ENCODE data around the gene FBH1. TPM values are rescaled to one million over a fixed set of nuclear protein-coding genes. Genes with fewer than 3 reads are reported as not detected.

FBH1 gene
- total RNA-seq, 1 donor from 2014 or later: 76.6 TPM

DNA sequence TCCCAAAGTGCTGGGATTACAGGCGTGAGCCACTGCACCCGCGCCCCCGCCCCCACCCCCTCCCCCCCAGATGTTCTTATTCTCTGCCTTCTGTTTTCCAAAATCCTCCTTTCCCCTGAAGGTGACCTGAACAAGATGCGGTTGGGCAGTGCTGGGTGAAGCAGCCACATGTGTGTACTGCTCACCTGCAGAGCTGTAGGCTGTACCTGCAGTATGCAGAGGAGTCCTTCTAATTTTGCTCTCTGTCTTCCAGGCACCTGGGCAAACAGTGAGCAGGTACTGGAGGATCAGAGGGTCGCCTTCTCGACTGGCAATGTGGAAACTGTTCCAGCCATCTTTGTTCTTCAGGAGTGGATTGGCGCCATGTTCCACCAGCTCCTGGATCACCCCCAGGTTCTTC is 2.4 kb upstream of the FBH1 start:
- Mint-ChIP-seq H3K9me3 (no peaks in the 10 kb centered on the region), H3K27me3 (ENCODE audit: low read depth) (no peaks in the 10 kb centered on the region), H3K27ac (peak overlapping the region; percentile 34), H3K4me1 (peaks cover 35% of the 10 kb centered on the region), H3K4me3 (peak overlapping the region; percentile 91), H3K36me3 (peaks cover 28% of the 10 kb centered on the region)
- DNase-seq (ENCODE audit: low spot score in 2 of 2, unreplicated experiment in 2 of 2): no peak
- TF ChIP-seq, protein P1, sequence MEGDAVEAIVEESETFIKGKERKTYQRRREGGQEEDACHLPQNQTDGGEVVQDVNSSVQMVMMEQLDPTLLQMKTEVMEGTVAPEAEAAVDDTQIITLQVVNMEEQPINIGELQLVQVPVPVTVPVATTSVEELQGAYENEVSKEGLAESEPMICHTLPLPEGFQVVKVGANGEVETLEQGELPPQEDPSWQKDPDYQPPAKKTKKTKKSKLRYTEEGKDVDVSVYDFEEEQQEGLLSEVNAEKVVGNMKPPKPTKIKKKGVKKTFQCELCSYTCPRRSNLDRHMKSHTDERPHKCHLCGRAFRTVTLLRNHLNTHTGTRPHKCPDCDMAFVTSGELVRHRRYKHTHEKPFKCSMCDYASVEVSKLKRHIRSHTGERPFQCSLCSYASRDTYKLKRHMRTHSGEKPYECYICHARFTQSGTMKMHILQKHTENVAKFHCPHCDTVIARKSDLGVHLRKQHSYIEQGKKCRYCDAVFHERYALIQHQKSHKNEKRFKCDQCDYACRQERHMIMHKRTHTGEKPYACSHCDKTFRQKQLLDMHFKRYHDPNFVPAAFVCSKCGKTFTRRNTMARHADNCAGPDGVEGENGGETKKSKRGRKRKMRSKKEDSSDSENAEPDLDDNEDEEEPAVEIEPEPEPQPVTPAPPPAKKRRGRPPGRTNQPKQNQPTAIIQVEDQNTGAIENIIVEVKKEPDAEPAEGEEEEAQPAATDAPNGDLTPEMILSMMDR (IDR thresholded peaks at IDR 0.05; ENCODE audit: unreplicated experiment): no peak

DNA sequence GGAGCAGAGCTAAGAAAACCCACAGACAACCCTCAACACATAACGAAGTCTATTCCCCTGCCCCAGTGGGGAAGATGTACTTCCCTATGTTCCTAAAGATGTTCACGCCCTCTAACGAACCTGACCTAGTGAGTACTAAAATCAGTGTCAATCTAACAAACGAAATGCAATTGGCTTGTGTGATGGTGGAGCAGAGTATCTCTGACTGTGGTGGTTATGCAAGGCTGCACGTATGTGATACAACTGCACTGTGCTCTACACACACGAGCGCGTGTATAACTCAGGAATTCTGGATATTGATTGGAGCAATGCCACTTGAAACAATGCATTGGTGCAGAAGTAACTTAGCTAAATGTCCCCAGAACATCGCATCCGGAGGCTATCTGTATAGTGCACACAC is 1.7 kb upstream of the FBH1 start:
- peaks cover 39% of the 10 kb centered on the region for H3K4me1 Mint-ChIP-seq
- DNase-seq (ENCODE audit: low spot score in 2 of 2, unreplicated experiment in 2 of 2): no peak
- H3K36me3 Mint-ChIP-seq: peaks cover 23% of the 10 kb centered on the region
- TF ChIP-seq, protein P1 (IDR thresholded peaks at IDR 0.05; ENCODE audit: unreplicated experiment): no peak
- no peaks in the 10 kb centered on the region for H3K27me3 Mint-ChIP-seq (ENCODE audit: low read depth)
- H3K27ac Mint-ChIP-seq: peak overlapping the region; percentile 92
- H3K4me3 Mint-ChIP-seq: peak overlapping the region; percentile 91
- no peaks in the 10 kb centered on the region for H3K9me3 Mint-ChIP-seq

DNA sequence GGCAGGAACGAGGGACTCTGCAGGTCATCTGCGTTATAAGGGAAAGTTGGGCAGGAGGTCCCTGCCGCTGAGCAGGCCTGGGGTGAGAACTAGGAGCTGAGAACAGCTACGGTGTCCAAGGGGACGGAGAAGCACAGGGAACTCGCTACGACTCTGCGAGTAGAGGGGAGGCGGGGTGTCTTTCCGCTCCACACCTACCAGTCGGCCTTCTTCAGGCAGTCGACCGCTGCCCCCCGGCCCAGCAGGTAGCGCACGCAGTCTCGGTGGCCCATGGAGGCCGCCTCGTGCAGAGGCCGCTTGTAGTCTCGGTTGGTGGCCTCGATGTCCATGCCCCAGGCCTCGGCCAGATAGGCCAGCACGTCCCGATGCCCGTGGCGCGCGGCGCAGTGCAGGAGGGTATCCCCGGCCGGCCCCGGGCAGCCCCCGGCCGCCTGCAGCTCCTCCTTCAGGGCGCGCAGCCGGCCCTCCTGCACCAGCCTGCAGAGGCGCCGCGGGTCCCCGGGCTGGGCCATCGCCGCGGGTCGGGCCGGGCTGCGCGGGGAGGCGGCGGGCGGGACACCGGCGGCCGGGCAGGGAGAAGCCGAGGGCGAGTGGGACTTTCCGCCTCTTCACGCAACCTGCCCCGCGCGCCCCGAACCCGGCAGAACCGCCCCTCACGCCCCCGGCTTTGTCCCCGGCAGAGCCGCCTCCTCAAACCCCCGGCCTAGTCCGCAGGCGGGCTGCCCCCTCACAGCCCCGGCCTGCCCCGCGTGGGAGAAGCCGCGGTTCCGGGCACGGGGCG is 1.0 kb upstream of the FBH1 start:
- Mint-ChIP-seq H3K9me3 (no peaks in the 10 kb centered on the region), H3K36me3 (peaks cover 20% of the 10 kb centered on the region), H3K4me1 (peaks cover 40% of the 10 kb centered on the region), H3K27me3 (ENCODE audit: low read depth) (no peaks in the 10 kb centered on the region), H3K4me3 (peak overlapping the region; percentile 91), H3K27ac (peak overlapping the region; percentile 92)
- TF ChIP-seq, protein P1 (IDR thresholded peaks at IDR 0.05; ENCODE audit: unreplicated experiment): no peak
- DNase-seq (ENCODE audit: low spot score in 2 of 2, unreplicated experiment in 2 of 2): peak; percentile 34 to 66

DNA sequence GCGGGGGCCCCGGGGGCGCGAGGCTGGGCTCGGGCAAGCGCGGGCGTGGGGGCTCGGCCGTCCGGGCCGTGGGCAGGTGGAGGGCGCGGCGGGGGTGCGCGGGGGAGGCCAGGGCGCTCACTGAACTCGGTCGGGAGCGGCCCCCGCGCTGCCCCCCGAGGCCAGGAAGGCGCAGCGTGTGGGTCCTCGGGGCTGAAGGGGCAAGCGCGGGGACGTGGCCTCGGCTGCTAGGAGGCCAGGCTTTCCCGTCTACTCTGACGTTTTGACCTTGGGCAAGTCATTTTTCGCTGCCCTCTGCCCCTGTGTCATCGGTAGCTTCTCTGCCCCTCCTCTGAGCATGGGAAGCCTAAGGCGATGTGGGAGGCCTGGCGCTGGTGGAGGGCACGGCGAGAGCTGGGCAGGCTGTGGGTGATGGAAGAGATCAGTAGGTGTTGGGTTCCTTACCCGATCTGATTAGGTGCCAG is 441 bp downstream of the FBH1 start:
- Mint-ChIP-seq H3K36me3 (peaks cover 24% of the 10 kb centered on the region), H3K27me3 (ENCODE audit: low read depth) (no peaks in the 10 kb centered on the region), H3K27ac (peak overlapping the region; percentile 89), H3K9me3 (no peaks in the 10 kb centered on the region), H3K4me1 (peaks cover 40% of the 10 kb centered on the region), H3K4me3 (peak overlapping the region; percentile 85)
- no peak for DNase-seq (ENCODE audit: low spot score in 2 of 2, unreplicated experiment in 2 of 2)
- TF ChIP-seq, protein P1 (IDR thresholded peaks at IDR 0.05; ENCODE audit: unreplicated experiment): no peak

DNA sequence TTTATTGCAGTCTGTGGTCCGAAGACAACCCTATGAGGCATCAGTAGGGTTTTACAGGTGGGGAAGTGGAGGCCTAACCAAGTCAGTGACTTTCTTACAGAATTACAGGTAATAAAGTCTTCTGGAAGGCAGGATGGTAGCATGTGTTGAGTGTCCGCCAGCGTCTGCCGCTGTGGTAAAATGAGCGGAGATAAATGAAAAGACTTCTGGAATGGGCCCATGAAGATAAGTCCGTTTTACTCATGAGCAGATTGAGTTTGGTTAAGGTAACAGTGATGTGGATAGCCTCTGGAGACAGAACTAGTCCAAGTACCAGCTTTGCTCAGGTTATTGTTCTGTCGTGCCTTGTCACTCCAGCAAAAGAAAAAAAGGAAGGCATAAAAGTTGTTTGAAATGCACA is 966 bp downstream of the FBH1 start:
- H3K36me3 Mint-ChIP-seq: peaks cover 24% of the 10 kb centered on the region
- H3K27ac Mint-ChIP-seq: peak overlapping the region; percentile 89
- H3K4me1 Mint-ChIP-seq: peaks cover 40% of the 10 kb centered on the region
- TF ChIP-seq, protein P1 (IDR thresholded peaks at IDR 0.05; ENCODE audit: unreplicated experiment): no peak
- peak overlapping the region; percentile 85 for H3K4me3 Mint-ChIP-seq
- no peak for DNase-seq (ENCODE audit: low spot score in 2 of 2, unreplicated experiment in 2 of 2)
- no peaks in the 10 kb centered on the region for H3K9me3 Mint-ChIP-seq
- no peaks in the 10 kb centered on the region for H3K27me3 Mint-ChIP-seq (ENCODE audit: low read depth)

Data from mesothelial cell of epicardium (in vitro differentiated cells).